ENCODE results near the gene GIPR. TPM values are rescaled to one million over a fixed set of nuclear protein-coding genes. Genes with fewer than 3 reads are reported as not detected.
"Not testable (repeated sequence)": the region's sequence is repeated elsewhere in the genome, so short reads cannot be mapped to it uniquely, and the experiment has no call there.

GIPR gene
- total RNA-seq, 1 donor from 2014 or later = not detected

DNA sequence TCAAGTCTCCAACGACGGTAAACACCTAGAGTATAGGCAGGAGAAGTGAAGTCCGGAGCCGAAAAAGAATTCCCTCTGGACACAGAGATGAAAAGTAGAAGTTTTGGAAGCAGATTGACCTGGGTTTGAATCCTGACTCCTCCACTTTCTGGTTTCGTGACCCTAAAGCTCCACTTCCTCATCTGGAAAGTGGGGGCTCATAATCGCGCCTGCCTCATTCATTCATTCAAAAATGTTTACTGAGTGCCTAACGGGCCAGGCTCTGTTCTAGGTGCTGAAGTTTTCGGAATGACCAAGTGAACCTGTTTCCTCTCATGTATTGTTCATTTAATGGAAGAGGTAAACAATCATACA lies 21.7 kb upstream of the GIPR start:
- DNase-seq = no peak

DNA sequence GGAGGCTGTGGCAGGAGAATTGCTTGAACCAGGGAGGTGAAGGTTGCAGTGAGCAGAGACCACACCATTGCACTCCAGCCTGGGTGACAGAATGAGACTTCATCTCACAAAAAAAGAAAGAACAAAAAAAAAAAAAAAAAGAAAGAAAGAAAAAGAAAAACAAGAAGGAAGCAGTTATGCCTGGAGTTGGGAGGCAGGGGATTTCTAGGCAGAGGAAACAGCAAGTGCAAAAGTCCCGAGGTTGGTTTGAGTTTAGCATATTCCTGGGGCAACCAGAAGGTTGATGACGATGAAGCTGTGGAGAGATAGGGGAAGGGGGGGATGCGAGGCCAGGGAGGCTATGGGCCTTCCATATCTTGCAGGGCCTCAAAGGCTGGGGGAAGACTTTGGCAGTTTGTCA lies 17.3 kb upstream of the GIPR start:
- no peak for DNase-seq

DNA sequence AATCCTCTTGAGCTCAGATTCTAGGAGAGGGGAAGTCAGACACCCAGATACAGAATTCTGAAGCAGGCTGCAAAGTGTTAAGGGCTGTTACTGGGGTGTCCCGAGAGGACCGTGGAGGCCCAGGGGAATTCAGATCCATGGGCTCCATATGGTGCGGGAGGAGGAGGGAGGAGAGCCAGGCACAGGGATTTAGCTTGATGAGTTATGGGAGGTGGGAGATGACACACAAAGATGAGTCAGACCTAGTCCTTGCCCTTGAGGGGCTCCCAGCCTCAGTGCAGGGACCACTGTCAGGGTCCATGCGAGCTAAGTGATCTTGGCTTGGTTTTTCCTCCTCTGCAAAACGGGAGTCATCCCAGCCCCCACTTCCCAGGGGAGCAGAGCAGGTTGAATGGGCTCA lies 14.4 kb upstream of the GIPR start:
- DNase-seq = no peak

DNA sequence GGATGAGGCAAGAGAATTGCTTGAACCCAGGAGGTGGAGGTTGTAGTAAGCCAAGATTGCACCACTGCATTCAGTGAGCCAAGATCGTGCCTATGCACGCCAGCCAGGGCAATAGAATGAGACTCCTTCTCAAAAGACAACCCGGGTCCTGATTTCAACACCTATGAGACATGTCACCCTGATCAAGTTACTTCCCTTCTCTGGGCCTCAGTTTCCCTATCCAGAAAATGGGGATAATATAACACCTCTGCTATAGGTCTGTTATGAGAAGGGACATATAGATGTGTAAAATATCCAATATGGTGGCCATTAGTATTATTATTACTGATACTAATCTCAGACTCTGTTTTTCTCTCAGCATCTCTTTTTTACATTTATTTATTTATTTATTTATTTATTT lies 12.9 kb upstream of the GIPR start:
- DNase-seq = no peak

DNA sequence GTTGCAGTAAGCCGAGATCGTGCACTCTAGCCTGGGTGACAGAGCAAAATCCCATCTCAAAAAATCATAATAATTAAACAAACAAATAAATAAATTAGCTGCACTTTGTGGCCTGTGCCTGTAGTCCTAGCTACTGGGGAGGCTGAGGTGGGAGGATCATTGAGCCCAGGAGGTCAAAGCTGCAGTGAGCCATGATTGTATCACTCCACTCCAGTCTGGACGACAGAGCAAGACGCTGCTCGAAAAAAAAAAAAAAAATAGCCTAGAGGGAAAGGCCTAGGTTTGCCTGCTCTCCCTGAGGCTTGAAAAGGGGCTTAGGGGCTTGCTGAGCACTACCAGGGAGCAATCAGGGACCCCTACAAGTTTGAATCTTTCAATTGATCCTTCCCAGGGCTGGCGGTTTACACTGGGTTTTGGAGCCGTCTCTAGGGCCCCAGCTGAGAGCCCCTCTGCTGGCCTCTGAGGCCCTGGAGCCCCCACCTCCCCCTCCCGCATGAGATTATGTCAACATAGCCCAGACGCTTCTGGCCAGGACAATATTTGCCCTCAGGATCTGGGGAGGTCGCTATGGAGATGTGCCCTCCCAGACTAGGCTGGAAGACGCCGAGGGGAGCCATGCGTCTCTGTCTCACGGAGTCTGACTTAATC lies 10.4 kb upstream of the GIPR start:
- no peak for DNase-seq

DNA sequence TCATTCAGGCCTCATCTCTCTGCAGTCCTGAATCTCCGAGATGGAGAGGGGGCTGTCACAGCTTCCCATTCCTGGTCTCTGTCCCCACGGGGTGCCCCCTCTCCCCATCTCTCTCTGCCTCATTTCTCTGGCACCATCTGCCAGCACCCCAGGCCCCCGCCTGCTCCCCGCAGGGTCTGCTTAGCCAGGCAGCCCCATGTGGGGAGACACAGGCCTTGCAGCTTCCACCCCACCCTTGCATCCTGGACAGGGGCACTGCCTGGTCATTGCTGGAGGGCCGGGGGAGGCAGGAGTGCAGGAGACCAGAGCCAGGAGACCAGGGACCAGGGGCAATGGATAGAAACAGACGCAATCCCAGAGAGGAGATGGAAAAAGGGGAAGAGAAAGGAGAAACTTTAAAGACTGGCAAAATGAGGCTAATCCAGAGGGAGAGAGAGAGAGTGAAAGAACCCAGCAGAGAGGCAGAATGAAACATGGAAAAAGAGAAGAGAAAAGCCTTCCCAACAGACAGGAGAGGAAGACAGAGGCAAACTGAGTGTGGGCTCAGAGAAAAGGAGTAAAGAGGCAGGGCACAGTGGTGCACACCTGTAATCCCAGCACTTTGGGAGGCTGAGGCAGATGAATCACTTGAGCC lies 8.8 kb upstream of the GIPR start:
- no peak for DNase-seq

DNA sequence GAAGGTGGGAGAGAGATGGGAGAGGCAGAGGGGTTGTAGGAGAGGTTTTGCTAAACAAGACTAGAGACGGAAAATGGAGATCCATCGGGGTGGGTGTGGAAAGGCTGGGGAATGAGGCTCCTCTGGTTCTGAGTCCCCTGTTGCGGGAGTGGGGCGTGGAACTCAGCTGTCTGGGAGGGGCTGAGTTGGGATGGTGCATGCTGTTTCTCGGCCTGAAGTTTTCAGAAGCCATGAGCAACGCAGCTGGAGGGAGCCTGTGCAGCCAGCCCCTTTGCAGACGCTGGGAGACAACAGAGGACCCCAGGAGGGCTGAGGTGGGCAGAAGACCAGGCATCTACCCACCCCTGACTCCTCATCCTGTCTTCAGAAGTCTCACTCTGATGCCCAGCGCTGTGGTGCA lies 7.4 kb upstream of the GIPR start:
- no peak for DNase-seq

DNA sequence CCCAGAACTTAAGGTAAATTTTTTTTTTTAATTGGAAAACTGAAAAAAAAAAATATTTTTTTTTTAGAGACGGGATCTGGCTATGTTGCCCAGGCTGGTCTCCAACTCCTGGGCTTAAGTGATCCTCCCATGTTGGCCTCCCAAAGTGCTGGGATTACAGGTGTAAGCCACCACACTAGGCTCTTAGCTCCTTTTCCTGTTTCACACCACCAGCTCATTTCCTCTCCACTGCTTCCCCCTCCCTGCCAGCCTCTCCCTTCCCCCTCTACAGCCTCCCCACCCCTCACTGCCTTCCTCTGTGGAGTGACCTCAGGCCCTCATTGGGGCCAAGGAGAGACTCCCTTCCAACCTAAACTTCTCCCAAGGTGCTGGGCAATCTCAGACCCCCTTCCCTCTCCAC lies 4.2 kb upstream of the GIPR start:
- DNase-seq = no peak

DNA sequence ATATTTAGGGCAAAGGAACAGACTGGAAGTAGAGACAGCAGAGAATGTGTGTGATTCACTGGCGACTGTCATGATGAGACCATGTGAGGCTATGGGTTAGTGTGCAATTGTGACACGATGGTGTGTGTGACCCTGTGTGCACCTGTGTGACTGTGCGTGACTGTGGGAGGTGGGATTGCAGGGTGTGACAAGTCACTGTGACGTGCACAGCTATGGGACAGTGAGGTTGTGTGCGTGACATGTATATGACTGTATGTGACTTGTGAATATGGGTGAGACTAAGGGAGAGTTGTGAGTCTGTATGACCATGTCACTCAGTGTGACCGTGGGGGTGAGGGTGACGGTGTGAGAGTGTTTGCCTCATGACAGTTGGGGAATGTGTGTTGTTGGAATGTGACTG lies 3.4 kb upstream of the GIPR start:
- no peak for DNase-seq

DNA sequence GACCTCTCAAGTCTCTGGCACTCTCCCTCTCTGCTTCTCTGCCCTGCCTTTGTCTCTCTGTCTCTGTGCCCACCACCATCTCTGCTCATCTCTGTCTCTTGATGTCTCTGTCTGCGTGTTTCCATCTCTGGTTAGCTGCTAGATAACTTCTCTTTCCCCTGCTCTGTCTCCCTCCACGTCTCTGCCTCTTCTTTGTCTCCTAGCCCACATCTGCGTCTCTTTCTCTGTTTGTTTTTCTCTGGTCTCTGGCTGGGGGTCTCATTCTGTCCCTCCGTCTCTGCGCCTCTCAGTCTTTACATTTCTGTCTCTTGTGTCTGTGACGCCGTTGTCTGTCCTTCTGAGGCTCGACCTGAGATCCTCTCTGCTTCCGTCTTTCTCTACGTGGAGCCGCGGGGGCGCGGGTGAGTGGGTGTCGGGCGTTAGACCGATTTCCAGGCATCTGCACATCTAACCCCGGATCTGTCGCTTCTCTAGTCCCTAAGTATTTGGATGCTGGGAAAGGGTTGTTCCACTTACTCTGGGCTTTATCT lies 386 bp downstream of the GIPR start:
- no peak for DNase-seq

DNA sequence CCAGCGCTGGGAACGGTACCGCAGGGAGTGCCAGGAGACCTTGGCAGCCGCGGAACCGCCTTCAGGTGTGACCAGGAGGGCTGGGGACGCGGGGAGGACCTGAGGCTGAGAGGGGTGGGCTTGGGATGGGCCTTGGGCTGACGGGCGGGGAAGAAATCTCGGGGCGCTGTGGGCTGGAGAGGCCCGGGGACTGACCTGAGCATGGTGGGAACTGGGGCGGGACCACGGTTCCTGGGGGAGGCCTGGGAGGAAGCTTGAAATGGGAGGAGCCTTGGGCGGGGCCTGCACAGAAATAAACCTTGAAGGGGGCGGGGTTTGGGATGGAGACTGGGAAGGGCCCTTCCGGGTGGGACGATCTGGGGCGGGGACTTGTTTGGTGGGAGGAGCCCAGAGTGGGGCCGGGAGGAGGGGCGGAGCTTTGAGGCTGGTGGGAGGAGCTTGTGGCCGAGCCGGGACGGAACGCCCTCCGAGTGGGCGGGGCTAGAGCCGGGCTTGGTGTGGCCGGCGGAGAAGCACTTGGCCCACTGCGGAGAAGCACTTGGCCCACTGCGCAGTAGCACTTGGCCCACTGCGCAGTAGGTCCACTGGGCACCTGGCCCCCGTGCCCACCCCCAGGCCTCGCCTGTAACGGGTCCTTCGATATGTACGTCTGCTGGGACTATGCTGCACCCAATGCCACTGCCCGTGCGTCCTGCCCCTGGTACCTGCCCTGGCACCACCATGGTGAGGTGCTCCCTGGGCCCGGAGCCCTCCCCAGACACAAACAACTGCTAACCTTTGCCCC lies 2.8 kb downstream of the GIPR start:
- peak; percentile 44 for DNase-seq

DNA sequence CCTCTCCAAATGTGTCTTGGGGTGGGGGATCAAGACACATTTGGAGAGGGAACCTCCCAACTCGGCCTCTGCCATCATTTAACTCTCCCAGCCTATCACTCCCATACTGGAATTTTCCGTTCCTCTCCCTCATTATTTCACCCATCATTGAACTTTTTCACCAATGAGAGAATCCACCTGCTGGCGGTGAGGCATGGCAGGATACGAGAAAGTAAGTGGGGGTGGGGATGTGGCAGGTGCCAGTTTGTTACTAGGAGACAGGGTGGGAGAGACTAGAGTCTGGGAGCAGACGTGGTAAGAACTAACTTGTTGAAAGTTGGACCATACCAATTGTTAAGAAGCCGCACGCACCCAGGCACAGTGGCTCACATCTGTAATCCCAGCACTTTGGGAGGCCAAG lies 6.9 kb downstream of the GIPR start:
- DNase-seq = no peak

DNA sequence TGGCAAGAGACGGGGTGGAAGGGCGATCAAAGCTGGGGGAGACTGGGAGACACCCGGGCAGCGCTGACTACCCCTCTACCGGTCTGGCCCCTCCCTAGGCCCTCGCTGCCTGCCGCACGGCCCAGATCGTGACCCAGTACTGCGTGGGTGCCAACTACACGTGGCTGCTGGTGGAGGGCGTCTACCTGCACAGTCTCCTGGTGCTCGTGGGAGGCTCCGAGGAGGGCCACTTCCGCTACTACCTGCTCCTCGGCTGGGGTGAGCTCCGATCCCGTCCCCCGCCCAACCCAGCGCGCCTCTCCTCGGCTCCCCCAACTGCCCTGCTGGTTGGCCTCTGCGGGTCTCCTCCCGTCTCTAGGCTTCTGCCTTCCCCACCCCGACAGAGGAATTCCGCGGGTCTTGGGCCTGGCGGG lies 8.8 kb downstream of the GIPR start:
- no peak for DNase-seq

DNA sequence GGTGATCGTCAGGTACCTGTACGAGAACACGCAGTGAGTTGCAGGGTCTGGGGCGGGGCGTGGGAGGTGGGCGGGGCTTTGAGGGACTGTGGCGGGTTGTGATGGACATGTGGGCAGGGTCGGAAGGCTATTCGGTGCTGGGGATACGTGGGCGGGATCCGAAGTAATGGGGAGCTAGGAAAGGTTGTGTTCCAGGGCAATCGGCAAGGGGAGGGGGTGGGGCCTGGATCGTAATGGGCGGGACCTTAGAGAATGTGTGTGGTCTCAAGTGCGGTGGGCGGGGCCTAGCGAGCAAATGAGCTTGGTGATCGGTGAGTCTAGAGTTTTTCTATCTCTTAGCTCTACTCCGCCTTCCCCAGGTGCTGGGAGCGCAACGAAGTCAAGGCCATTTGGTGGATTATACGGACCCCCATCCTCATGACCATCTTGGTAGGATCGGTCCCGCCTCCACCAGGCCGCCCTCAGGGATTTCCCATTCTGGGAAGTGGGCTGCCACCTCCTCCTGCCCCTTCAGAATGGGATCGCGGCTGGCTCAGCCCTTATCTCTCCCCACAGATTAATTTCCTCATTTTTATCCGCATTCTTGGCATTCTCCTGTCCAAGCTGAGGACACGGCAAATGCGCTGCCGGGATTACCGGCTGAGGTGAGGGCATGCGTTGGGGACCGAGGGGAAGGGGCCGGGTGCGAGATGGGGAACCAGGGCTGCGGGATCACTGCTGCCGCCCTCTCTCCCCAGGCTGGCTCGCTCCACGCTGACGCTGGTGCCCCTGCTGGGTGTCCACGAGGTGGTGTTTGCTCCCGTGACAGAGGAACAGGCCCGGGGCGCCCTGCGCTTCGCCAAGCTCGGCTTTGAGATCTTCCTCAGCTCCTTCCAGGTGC lies 9.6 kb downstream of the GIPR start:
- DNase-seq = peak; percentile 77

DNA sequence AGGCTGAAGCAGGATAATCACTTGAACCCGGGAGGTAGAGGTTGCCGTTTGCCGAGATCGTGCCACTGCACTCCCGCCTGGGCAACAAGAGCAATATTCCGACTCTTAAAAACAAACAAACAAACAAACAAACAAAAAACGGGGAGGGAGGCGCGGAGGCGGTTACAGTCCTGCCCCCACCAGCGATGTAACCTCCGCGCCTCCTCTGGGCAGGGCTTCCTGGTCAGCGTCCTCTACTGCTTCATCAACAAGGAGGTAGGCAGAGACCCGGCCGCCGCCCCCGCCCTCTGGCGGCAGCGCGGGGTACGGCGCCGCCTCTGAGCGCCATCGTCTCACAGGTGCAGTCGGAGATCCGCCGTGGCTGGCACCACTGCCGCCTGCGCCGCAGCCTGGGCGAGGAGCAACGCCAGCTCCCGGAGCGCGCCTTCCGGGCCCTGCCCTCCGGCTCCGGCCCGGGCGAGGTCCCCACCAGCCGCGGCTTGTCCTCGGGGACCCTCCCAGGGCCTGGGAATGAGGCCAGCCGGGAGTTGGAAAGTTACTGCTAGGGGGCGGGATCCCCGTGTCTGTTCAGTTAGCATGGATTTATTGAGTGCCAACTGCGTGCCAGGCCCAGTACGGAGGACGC lies 13.5 kb downstream of the GIPR start:
- peak; percentile 79 for DNase-seq

DNA sequence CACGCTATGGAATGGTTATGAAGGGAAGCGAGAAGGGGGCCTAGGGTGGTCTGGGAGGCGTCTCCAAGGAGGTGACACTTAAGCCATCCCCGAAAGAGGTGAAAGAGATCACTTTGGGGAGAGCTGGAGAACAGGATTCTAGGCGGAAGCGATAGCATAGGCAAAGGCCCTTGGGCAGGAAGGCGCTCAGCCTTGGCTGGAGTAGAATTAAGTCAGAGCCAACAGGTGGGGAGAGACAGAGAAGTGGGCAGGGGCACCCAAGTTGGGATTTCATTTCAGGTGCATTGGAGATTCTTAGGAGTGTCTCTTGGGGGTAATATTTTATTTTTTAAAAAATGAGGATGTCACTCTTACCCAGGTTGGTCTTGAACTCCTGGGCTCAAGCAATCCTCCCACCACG lies 14.1 kb downstream of the GIPR start:
- DNase-seq = no peak

DNA sequence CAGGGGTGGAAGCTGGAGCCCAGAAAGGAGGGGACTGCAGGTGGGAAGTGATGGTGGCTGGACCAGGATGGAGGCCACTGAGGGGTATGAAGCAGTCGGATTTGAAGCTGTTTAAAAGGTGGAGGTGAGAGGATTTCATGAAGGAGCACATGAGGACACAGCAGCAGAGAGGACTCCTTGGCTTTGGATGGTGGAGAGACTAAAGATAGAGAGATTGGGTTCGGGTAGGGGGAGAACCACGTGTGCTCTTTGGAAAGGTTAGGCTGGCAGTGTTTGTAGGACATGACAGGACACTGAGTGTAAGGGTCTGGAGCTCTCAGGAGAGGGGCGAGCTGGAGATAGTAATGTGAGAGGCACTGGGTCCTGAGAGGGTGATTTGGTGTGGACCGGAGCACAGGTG lies 14.9 kb downstream of the GIPR start:
- DNase-seq = no peak

DNA sequence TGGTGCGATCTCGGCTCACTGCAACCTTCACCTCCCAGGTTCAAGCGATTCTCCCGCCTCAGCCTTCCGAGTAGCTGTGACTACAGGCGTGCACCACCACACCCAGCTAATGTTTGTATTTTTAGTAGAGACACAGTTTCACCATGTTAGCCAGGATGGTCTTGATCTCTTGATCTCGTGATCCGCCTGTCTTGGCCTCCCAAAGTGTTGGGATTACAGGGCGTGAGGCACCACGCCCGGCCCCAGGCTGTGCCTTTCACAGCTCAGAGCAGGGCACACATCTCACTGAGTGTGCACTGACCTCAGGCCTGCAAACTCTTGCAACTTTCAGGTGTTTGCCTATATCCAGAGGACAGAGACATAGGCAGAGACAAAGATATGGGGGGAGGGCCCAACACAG lies 17.0 kb downstream of the GIPR start:
- not testable (repeated sequence) for DNase-seq

DNA sequence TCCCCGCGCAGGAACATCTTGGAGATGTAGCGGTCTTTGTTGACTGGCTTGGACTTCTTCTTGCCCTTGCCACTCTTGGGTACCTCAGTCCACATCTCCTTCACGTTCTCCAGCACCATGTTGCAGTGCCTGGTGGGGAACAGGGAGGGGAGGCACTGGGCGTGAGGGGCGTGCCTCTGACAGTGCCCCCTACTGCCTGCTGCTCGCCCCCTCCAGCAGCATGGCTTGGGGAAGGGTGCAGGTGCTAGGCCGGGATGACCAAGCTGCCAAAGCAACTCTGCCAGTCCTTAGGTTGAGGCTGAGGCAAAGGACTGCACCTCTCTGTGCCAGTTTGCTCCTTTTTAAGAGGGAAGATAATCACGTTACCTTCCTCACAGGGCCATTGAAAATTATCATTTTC lies 19.6 kb downstream of the GIPR start:
- DNase-seq = no peak

DNA sequence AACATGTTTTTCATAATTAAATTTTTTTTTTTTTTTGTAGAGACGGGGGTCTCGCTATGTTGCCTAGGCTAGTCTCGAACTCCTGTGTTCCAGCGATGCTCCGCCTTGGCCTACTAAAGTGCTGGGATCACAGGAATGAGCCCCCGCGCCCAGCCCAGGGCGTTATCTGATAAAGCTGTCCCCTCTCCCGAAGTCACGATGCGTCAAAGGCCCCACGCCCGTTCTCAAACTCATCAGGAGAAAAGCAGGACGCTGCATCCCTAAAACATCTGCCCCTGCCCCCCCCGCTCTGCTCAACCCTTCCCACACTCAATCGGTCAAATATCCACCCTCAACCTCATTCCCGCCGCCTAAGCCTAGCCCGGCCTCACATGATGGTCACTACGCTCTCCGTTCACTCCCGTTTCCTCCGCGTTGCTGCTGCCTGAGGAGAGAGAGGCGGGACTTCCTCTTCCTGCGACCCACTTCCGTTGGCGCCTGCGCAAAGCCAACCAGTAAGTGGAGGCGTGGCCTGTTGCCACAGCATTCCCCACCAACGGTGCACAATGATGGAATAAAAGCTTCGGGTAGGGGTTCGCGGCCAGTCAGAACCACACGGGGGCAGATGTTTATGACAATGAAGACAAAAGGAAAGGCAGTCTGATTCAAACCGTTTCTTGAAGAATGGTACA lies 23.6 kb downstream of the GIPR start, which contains the start of gene SNRPD2:
Gene SNRPD2 (minus strand): TSS at position 438 of the 671 bp plus-strand sequence. CDS start 65 bp downstream, at position 373.
- DNase-seq = peak; percentile 98
